ENCODE measurements around the gene MYL12A.
A peak's percentile ranks its signal among the peaks of the same experiment; 100 is the strongest.

- TF ChIP-seq CTCF (IDR thresholded peaks at IDR 0.05): peak; percentile 85 to 93 (median 87)
- TF ChIP-seq POLR2A (IDR thresholded peaks at IDR 0.05): no peak
Observed at GRCh38 chr18:3245853-3246634, 1.6 kb upstream of the MYL12A start.
